Adrenal gland (tissue), 12 donors: Measurements from ENCODE around the gene FHIT. TPM values are rescaled to one million over a fixed set of nuclear protein-coding genes. Genes with fewer than 3 reads are reported as not detected.

ENCODE experiments used
- DNase-seq, 7 donors: peaks; one replicate each; pipeline ENCODE4 v3.0.0-alpha.2; 2019 to 2020
- H3K27ac ChIP-seq, 5 donors: fragments of 200-600 bp; sonication (generic) in 4 of 5; 1 replicate in 3 of 5; 2 replicates in 2 of 5; pipeline versions ENCODE4 v1.5.1 to v1.8.0; 2016 to 2020; ENCODE audit warnings: mild to moderate bottlenecking in 1 of 5
- H3K27me3 ChIP-seq: fragments of 200-600 bp; 2 replicates; pipeline ENCODE4 v1.8.0; 2021
- H3K36me3 ChIP-seq, 2 donors: fragments of 200-600 bp; replicated peaks in 1 of 2; 1 replicate in 1 of 2; 2 replicates in 1 of 2; pipeline versions ENCODE4 v1.5.1 to v1.8.0; 2018 to 2022
- H3K4me1 ChIP-seq, 2 donors: fragments of 200-600 bp; replicated peaks in 1 of 2; 1 replicate in 1 of 2; 2 replicates in 1 of 2; pipeline versions ENCODE4 v1.5.1 to v1.8.0; 2018 to 2021
- H3K4me3 ChIP-seq, 4 donors: fragments of 200-600 bp; sonication (generic) in 3 of 4; one replicate each; pipeline ENCODE4 v1.5.1; 2016 to 2018
- H3K9me3 ChIP-seq, 3 donors: fragments of 200-600 bp; sonication (generic) in 1 of 3; replicated peaks in 1 of 3; 1 replicate in 2 of 3; 2 replicates in 1 of 3; pipeline versions ENCODE4 v1.5.1 to v1.8.0; 2016 to 2021
- POLR2A ChIP-seq, 2 donors: fragments of 450-650 bp; IDR thresholded peaks; one replicate each; pipeline ENCODE4 v1.6.1; 2017; ENCODE audit warnings: antibody characterized with exemption in 2 of 2, mild to moderate bottlenecking in 2 of 2, moderate library complexity in 1 of 2
- WGBS, 4 donors: extraction: QIAGEN DNeasy Blood & Tissue Kit in 2 of 4; methylation state at CpG; one replicate each; pipeline versions ENCODE4 v1.1.5 to v1.1.7; 2013 to 2017; 5-methylcytosine and 5-hydroxymethylcytosine counted together
- intact Hi-C, 2 donors: fragments of 100-400 bp; cut with DNase I; formaldehyde crosslinking; loops; one replicate each; pipeline versions ENCODE4 v1.14.1 to v1.15.0; 2022 to 2023
- polyA plus RNA-seq, 3 donors: library from polyadenylated mRNA; stranded (reverse); fragments of 200-250 nt in 2 of 3; fragments of 350-450 nt in 1 of 3; fragmentation: Illumina TruSeq in 1 of 3; extraction: RNeasy Lipid Tissue Mini Kit (QIAGEN cat#74804) in 1 of 3; gene quantifications; one replicate each; pipeline ENCODE4 v1.2.3, GENCODE V29; 2013 to 2014
- total RNA-seq, 9 donors: library from RNA; depleted of rRNA in 4 of 9; stranded (reverse); fragments of >200 nt in 4 of 9; fragments of 120-200 nt in 1 of 9; fragmentation: NEBNext Ultra II Directional in 1 of 9; extraction: Animal tissue kit (Norgen Biotek cat#: 25700) in 1 of 9; gene quantifications; one replicate each; pipeline versions ENCODE4 v1.1.0 to v1.2.4, GENCODE V29; 2013 to 2023
- TF ChIP-seq, protein P1 (sequence below), 6 experiments: fragments of 450-650 bp in 4 of 6; fragments of 200-600 bp in 2 of 6; sonication (generic) in 1 of 6; IDR thresholded peaks; 1 replicate in 5 of 6; 2 replicates in 1 of 6; pipeline versions ENCODE4 v1.5.1 to v1.8.0; 2016 to 2021; ENCODE audit warnings: antibody characterized with exemption in 6 of 6, mild to moderate bottlenecking in 2 of 6, moderate library complexity in 1 of 6
- donor health status: healthy with polysubstance abuse.
- donor health status: Bipolar disorder and iron deficiency.
- donor health status: DM: yes; HTN: yes; CAD: no.
- donor health status: DM: no; HTN: no; CAD: no.
- donor health status: DM: no; HTN: no; CAD: no.
- donor health status: DM: yes; HTN: yes; CAD: no.

The FHIT gene
- total and polyA plus RNA-seq, 12 donors: 14.1 to 43.9 (median 28.8) TPM

DNA sequence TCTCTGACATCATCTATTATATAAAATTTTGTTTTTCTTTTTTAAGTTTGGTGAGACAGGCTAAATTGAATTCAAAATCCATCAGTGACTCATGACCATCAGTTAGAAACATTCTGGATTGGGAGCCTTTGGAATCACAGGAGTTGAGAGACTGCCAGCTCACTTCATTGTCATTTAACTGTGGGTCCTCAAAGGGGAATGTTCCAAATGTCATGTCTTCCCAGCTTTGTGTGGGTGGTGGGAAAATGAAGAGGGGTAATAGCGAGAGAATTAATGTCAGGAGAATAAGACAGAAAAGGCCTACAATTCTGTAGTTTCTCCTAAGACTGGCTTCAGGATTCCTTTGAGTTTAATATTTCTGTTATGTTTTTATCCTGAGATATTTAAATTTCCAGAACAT is 1051.9 kb downstream of the FHIT start:
- Histone ChIP-seq H3K27ac (no peak overlapping the region), H3K4me3 (no peak overlapping the region), H3K27me3 (no peaks in the 10 kb centered on the region), H3K4me1 (no peaks in the 10 kb centered on the region), H3K9me3 (no peaks in the 10 kb centered on the region), H3K36me3 (no peaks in the 10 kb centered on the region)
- intact Hi-C loops: no loop called here
- WGBS, 4 donors: 0 to 75% (median 58%) methylated on average over 1 of the region's 1 CpG
- TF ChIP-seq, protein P1, sequence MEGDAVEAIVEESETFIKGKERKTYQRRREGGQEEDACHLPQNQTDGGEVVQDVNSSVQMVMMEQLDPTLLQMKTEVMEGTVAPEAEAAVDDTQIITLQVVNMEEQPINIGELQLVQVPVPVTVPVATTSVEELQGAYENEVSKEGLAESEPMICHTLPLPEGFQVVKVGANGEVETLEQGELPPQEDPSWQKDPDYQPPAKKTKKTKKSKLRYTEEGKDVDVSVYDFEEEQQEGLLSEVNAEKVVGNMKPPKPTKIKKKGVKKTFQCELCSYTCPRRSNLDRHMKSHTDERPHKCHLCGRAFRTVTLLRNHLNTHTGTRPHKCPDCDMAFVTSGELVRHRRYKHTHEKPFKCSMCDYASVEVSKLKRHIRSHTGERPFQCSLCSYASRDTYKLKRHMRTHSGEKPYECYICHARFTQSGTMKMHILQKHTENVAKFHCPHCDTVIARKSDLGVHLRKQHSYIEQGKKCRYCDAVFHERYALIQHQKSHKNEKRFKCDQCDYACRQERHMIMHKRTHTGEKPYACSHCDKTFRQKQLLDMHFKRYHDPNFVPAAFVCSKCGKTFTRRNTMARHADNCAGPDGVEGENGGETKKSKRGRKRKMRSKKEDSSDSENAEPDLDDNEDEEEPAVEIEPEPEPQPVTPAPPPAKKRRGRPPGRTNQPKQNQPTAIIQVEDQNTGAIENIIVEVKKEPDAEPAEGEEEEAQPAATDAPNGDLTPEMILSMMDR (IDR thresholded peaks at IDR 0.05): no peak
- TF ChIP-seq POLR2A (IDR thresholded peaks at IDR 0.05): no peak
- no peak for DNase-seq

DNA sequence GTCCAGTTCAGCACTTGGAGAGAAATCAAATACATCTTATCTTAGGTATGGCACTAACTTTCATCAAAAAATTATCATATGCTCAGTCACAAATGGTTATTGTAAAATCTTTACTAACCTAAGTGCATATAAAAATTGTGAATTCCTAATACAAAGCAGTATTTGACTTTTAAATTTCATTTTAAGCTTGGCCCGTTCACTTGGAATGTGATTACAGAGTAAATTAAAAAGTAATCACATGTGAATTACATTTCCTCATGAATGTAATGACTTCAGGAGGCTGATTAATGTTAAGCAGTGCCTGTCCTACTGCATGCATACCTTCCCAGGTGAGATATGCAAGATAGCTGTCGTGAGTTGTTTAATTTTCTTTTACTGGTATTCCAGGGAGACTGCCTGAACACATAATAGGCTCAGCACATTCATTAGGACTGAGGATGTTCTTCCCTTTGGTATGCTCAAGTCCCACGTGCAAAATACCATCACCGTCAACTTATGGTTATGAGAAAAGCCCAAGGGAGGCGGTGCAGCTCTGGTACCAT is 1053.0 kb downstream of the FHIT start:
- TF ChIP-seq, protein P1 (IDR thresholded peaks at IDR 0.05): no peak
- H3K4me1 ChIP-seq: no peaks in the 10 kb centered on the region
- H3K9me3 ChIP-seq: no peaks in the 10 kb centered on the region
- DNase-seq: no peak
- intact Hi-C loops: no loop called here
- 78 to 96% (median 93%) methylated on average over 5 of the region's 5 CpGs for WGBS, 4 donors
- no peak overlapping the region for H3K27ac ChIP-seq
- no peaks in the 10 kb centered on the region for H3K36me3 ChIP-seq
- H3K27me3 ChIP-seq: no peaks in the 10 kb centered on the region
- H3K4me3 ChIP-seq: no peak overlapping the region

DNA sequence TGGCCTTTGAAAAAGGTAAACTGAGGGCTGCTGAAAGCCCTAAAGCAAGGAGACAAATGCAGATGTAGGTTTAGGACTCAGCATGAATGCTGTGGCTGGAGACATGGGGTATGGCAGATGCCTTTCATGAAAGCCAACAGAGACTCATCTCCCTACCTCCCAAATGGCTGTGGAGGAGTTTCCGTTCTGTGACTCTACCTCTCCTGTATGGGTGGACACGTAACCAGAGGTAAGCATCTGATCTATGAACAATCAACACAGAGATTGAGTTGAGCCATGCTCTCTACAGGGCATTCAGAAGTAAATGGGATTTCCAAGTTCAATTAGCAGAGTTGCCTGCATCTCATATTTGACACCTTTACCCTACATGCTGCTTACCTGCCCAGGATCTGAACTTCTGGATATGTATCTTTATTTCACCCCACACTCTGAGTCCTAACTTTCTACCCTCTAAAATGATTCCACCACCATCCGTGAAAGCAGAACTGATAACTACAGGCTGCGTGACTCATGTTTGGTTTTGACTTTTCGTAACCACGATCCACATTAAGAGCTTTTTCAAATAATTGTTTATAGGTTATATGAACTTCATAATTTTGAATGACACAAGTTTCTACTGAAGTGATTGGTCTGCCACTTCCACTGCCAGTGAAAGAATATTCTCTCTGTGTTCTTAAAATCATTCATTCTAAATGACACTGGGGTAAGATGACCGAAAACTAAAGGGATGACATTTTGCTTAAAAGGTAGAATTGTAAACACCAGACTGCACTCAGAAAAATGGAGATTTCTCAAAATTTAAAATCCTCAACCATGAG is 1058.7 kb downstream of the FHIT start:
- no peak overlapping the region for H3K27ac ChIP-seq
- no peak overlapping the region for H3K4me3 ChIP-seq
- 86 to 90% (median 87%) methylated on average over 7 of the region's 7 CpGs for WGBS, 4 donors
- no peaks in the 10 kb centered on the region for H3K9me3 ChIP-seq
- intact Hi-C loops: no loop called here
- DNase-seq: no peak
- no peaks in the 10 kb centered on the region for H3K4me1 ChIP-seq
- H3K36me3 ChIP-seq: no peaks in the 10 kb centered on the region
- TF ChIP-seq POLR2A (IDR thresholded peaks at IDR 0.05): no peak
- TF ChIP-seq, protein P1 (IDR thresholded peaks at IDR 0.05): no peak
- no peaks in the 10 kb centered on the region for H3K27me3 ChIP-seq

DNA sequence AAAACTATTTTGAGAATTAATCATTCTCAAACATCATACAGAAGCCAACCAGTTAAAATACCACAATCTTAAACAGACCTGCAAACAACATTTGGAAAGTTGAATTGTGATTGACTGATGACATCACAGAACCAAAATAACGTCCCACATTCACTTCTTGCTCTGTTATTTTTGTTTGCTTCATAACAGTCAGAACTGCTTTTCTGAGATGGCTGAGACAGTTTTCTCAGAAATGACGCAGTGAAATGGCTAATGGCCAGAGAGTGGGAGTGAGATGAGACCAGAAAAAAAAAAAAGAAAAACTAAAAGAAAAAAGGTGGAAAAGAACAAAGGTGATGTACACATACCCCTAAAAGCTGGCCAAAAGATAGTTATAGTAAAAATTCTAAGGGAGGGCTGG is 1061.2 kb downstream of the FHIT start:
- DNase-seq: peak in 1 of 7 donors; percentile 6
- H3K9me3 ChIP-seq: no peaks in the 10 kb centered on the region
- H3K4me3 ChIP-seq: no peak overlapping the region
- no peaks in the 10 kb centered on the region for H3K27me3 ChIP-seq
- intact Hi-C loops: no loop called here
- H3K36me3 ChIP-seq: no peaks in the 10 kb centered on the region
- H3K4me1 ChIP-seq: no peaks in the 10 kb centered on the region
- WGBS, 4 donors: 49 to 66% (median 55%) methylated on average over 2 of the region's 2 CpGs
- H3K27ac ChIP-seq: no peak overlapping the region
- TF ChIP-seq POLR2A (IDR thresholded peaks at IDR 0.05): no peak
- TF ChIP-seq, protein P1 (IDR thresholded peaks at IDR 0.05): no peak
